ENCODE measurements around the gene ASB18.

The ASB18 gene, protein sequence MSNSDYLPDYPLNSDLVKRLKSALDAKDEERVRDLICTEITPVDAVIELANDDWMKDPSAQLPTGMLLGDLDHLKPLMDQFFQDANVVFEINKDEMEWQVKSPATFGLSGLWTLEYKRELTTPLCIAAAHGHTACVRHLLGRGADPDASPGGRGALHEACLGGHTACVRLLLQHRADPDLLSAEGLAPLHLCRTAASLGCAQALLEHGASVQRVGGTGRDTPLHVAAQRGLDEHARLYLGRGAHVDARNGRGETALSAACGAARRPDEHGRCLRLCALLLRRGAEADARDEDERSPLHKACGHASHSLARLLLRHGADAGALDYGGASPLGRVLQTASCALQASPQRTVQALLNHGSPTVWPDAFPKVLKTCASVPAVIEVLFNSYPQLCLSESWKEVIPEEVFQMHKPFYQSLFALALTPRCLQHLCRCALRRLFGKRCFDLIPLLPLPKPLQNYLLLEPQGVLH

DNA sequence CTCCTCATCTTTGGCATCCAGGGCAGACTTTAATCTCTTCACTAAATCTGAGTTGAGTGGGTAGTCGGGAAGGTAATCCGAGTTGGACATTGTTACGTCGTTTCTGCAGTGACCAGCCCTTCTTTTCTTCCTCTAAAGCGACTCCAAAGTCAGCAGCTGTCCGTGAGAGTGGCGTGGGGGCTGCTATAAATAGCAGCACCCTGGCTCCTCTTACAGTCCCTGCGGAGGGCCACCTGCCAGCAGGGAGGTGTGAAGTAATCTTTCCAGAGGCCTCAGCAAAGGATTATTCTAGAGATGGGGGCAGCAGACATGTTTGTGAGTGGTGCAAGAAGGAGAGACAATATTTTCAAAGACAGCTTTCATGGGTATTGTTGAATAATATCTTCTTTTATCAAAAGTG, at the start of gene ASB18:
Gene ASB18, minus strand, starts transcription at position 151 of the 400 bp plus-strand sequence. Its CDS starts 61 bp downstream, at position 90.
- Mint-ChIP-seq H3K36me3 (ENCODE audit: low read depth) (no peaks in the 10 kb centered on the region), H3K27me3 (ENCODE audit: low read depth) (no peaks in the 10 kb centered on the region), H3K27ac (no peak within 1 kb of the TSS), H3K4me1 (ENCODE audit: low read depth) (no peaks in the 10 kb centered on the region), H3K4me3 (no peak within 1 kb of the TSS), H3K9me3 (peaks cover 8% of the 10 kb centered on the region)

- H3K4me1 Mint-ChIP-seq (ENCODE audit: low read depth), result no peaks in the 10 kb centered on the region
- no peaks in the 10 kb centered on the region for H3K9me3 Mint-ChIP-seq
- no peak overlapping the region for H3K27ac Mint-ChIP-seq
- no peaks in the 10 kb centered on the region for H3K36me3 Mint-ChIP-seq (ENCODE audit: low read depth)
- H3K27me3 Mint-ChIP-seq (ENCODE audit: low read depth), result peaks cover 3% of the 10 kb centered on the region
- no peak overlapping the region for H3K4me3 Mint-ChIP-seq
Measured at GRCh38 chr2:236311286-236311685, 47.1 kb upstream of the ASB18 start.

DNA sequence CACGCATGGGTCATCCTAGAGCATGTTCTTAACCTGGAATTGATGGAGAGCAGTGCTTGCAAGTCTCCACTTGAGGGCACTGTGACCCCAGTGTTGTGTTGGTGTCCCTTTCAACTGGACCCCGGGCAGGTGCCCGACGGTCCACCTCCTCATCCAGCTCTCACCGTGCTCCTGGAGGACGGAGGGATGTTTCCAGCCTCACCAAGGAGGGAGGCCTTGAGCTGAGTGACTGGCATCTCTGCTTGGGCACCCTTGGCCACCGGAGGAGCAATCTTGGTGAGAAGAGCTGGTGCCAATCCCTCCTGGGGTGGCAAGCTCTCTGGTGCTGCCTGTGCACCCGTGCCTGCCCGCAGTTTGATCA, 45.4 kb upstream of the ASB18 start:
- Mint-ChIP-seq H3K36me3 (ENCODE audit: low read depth) (no peaks in the 10 kb centered on the region), H3K27ac (no peak overlapping the region)

DNA sequence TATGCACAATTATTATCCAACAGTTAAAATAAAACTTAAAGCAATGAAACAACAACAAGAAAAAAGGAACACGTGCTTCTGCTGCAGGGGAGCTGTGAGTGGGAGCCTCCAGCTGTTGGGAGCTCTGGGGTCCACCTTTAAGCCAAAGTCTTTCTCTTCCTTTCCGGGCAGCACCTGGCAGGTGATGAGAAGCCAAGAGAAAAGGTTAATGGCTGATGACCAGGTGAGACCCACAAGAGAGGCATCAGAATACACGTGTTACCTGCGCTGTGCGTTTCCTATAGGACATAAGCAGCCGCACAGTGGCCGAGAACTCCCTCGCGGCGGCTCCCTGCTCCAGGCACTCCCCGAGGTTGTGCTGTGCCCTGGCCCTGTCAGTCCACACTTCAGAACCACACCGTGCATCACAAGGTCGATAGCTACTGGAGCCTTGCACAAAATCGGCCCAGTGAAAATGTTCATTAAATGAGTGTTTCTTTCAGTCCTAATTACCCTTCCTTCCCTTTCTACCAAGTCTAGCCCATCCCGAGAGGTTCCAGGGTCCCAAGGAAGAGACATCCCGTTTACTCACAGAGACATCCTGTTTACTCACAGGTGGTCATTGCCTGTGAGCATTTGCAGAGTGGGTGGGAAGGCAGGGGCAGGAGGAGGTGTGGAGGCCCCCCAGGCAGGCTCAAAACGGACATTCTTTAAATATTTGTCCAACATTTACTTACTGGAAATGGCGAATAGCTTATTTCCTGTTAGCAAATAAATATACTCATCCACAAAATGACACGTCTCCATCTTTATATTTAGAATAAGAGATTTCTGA, 44.9 kb upstream of the ASB18 start:
- peaks cover 3% of the 10 kb centered on the region for H3K27me3 Mint-ChIP-seq (ENCODE audit: low read depth)
- no peaks in the 10 kb centered on the region for H3K4me1 Mint-ChIP-seq (ENCODE audit: low read depth)
- no peak overlapping the region for H3K27ac Mint-ChIP-seq
- H3K4me3 Mint-ChIP-seq, result no peak overlapping the region
- no peaks in the 10 kb centered on the region for H3K36me3 Mint-ChIP-seq (ENCODE audit: low read depth)
- no peaks in the 10 kb centered on the region for H3K9me3 Mint-ChIP-seq

More for the DNA sequence above, 45.4 kb upstream of the ASB18 start:
- H3K9me3 Mint-ChIP-seq, result no peaks in the 10 kb centered on the region
- no peak overlapping the region for H3K4me3 Mint-ChIP-seq
- H3K27me3 Mint-ChIP-seq (ENCODE audit: low read depth), result peaks cover 3% of the 10 kb centered on the region
- no peaks in the 10 kb centered on the region for H3K4me1 Mint-ChIP-seq (ENCODE audit: low read depth)

GRCh38 chr2:236307641-236308040, 43.4 kb upstream of the ASB18 start:
- Mint-ChIP-seq H3K4me1 (ENCODE audit: low read depth) (no peaks in the 10 kb centered on the region), H3K27me3 (ENCODE audit: low read depth) (no peaks in the 10 kb centered on the region), H3K36me3 (ENCODE audit: low read depth) (no peaks in the 10 kb centered on the region), H3K27ac (no peak overlapping the region), H3K9me3 (no peaks in the 10 kb centered on the region), H3K4me3 (no peak overlapping the region)

GRCh38 chr2:236306825-236307540, 42.8 kb upstream of the ASB18 start:
- no peaks in the 10 kb centered on the region for H3K27me3 Mint-ChIP-seq (ENCODE audit: low read depth)

DNA sequence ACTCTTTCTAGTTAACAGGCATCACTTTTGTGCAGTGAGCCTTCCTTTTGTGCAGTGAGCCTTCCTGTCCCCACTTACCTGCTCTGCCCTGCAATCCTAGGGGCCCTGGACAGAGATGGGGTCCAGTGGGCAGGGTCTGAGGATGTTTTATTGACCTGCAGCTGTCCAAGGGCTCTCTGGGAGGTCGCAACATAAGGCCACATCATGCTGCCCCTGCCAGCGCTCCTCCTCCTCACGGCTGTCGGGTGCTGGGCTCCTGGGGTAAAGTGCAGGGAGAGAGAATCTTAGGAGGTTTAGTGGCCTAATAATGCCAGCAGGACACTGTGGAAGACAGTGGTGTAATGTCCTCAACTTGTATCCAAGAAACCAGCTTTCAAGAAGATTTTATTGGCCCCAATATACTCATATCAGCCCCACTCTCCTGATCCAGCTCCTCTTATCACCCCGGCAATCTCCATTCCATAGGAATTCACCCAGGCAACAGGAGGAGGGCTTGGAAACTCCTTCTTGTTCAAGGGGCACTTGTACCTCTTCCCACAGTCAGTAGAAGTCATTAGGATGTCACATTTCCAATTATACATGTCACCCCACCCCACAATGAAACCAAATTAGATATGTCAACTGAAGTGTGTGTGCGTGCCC, 41.9 kb upstream of the ASB18 start:
- Mint-ChIP-seq H3K9me3 (no peaks in the 10 kb centered on the region), H3K36me3 (ENCODE audit: low read depth) (no peaks in the 10 kb centered on the region), H3K4me1 (ENCODE audit: low read depth) (no peaks in the 10 kb centered on the region), H3K27me3 (ENCODE audit: low read depth) (no peaks in the 10 kb centered on the region), H3K27ac (no peak overlapping the region), H3K4me3 (no peak overlapping the region)

More at GRCh38 chr2:236306825-236307540, 42.8 kb upstream of the ASB18 start:
- no peaks in the 10 kb centered on the region for H3K36me3 Mint-ChIP-seq (ENCODE audit: low read depth)
- no peak overlapping the region for H3K4me3 Mint-ChIP-seq
- H3K27ac Mint-ChIP-seq, result no peak overlapping the region
- H3K9me3 Mint-ChIP-seq, result no peaks in the 10 kb centered on the region
- no peaks in the 10 kb centered on the region for H3K4me1 Mint-ChIP-seq (ENCODE audit: low read depth)

GRCh38 chr2:236305531-236305930, 41.3 kb upstream of the ASB18 start:
- Mint-ChIP-seq H3K36me3 (ENCODE audit: low read depth) (no peaks in the 10 kb centered on the region), H3K4me1 (ENCODE audit: low read depth) (no peaks in the 10 kb centered on the region), H3K9me3 (no peaks in the 10 kb centered on the region), H3K27ac (no peak overlapping the region), H3K27me3 (ENCODE audit: low read depth) (no peaks in the 10 kb centered on the region), H3K4me3 (no peak overlapping the region)

- Mint-ChIP-seq H3K4me1 (ENCODE audit: low read depth) (no peaks in the 10 kb centered on the region), H3K4me3 (no peak overlapping the region), H3K9me3 (no peaks in the 10 kb centered on the region), H3K27me3 (ENCODE audit: low read depth) (no peaks in the 10 kb centered on the region), H3K36me3 (ENCODE audit: low read depth) (no peaks in the 10 kb centered on the region), H3K27ac (no peak overlapping the region)
Measured at GRCh38 chr2:236303935-236304334, 39.7 kb upstream of the ASB18 start.

DNA sequence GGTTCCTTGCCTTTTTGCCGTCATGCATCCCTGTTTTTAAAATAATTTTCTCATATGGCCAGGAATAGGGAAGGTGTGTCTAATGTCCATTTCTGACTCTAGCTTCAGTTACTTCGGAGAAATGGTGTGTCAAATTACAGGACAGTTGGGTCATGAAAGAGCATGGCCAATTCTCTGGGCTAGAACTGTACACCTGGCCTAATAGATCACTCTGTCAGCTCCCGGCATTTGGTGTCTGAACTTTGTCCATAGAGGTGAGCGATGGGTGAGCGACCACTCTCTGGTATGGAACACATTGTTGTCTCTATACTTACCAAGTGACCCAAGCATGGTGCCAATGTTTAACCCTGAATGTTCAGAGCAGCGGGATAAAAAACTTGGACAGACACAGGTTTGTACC, 38.3 kb upstream of the ASB18 start:
- no peaks in the 10 kb centered on the region for H3K9me3 Mint-ChIP-seq
- no peaks in the 10 kb centered on the region for H3K27me3 Mint-ChIP-seq (ENCODE audit: low read depth)
- no peaks in the 10 kb centered on the region for H3K4me1 Mint-ChIP-seq (ENCODE audit: low read depth)
- no peaks in the 10 kb centered on the region for H3K36me3 Mint-ChIP-seq (ENCODE audit: low read depth)
- H3K4me3 Mint-ChIP-seq, result no peak overlapping the region
- H3K27ac Mint-ChIP-seq, result no peak overlapping the region

GRCh38 chr2:236298924-236299475, 34.8 kb upstream of the ASB18 start:
- Mint-ChIP-seq H3K27me3 (ENCODE audit: low read depth) (no peaks in the 10 kb centered on the region), H3K4me3 (no peak overlapping the region), H3K36me3 (ENCODE audit: low read depth) (no peaks in the 10 kb centered on the region), H3K27ac (no peak overlapping the region), H3K4me1 (ENCODE audit: low read depth) (no peaks in the 10 kb centered on the region), H3K9me3 (no peaks in the 10 kb centered on the region)

GRCh38 chr2:236295481-236295880, 31.3 kb upstream of the ASB18 start:
- no peaks in the 10 kb centered on the region for H3K9me3 Mint-ChIP-seq
- H3K4me3 Mint-ChIP-seq, result no peak overlapping the region
- H3K27ac Mint-ChIP-seq, result no peak overlapping the region
- H3K27me3 Mint-ChIP-seq (ENCODE audit: low read depth), result no peaks in the 10 kb centered on the region
- H3K36me3 Mint-ChIP-seq (ENCODE audit: low read depth), result no peaks in the 10 kb centered on the region
- no peaks in the 10 kb centered on the region for H3K4me1 Mint-ChIP-seq (ENCODE audit: low read depth)

DNA sequence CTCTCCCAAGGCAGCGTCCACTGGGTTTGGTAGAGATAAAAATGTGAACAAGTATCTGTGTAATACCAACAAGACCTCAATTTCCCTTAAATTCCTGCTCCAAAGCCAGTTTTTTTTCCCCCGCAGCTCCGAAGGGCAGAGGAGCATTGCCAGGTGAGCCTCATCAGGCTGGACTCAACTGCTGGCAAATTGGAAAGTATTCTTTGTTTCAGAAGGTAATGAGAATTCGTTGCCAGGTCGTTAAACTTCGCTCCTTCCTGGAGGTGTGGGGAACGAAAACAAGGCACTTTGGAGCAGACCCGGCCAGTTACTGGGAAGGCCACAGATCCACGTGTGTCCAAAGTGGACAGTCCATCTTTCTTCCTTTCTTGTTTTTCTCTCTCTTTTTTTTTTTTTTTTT, 30.4 kb upstream of the ASB18 start:
- no peak overlapping the region for H3K4me3 Mint-ChIP-seq
- no peaks in the 10 kb centered on the region for H3K27me3 Mint-ChIP-seq (ENCODE audit: low read depth)
- H3K4me1 Mint-ChIP-seq (ENCODE audit: low read depth), result no peaks in the 10 kb centered on the region

GRCh38 chr2:236293241-236293810, 29.1 kb upstream of the ASB18 start:
- no peak overlapping the region for H3K27ac Mint-ChIP-seq
- H3K4me3 Mint-ChIP-seq, result no peak overlapping the region
- no peaks in the 10 kb centered on the region for H3K36me3 Mint-ChIP-seq (ENCODE audit: low read depth)
- no peaks in the 10 kb centered on the region for H3K9me3 Mint-ChIP-seq
- H3K27me3 Mint-ChIP-seq (ENCODE audit: low read depth), result no peaks in the 10 kb centered on the region
- H3K4me1 Mint-ChIP-seq (ENCODE audit: low read depth), result no peaks in the 10 kb centered on the region

More for the DNA sequence above, 30.4 kb upstream of the ASB18 start:
- H3K36me3 Mint-ChIP-seq (ENCODE audit: low read depth), result no peaks in the 10 kb centered on the region
- H3K9me3 Mint-ChIP-seq, result no peaks in the 10 kb centered on the region
- no peak overlapping the region for H3K27ac Mint-ChIP-seq

Data from T-helper 1 cell treated with Interleukin-12 subunit alpha and Interleukin-12 subunit beta and Interleukin-4 antibody, amounts not matched to agents 30 μg/mL and 1 μg/mL, for 36 hours (primary cell).